ENCODE measurements around the gene ARSB. TPM values are rescaled to one million over a fixed set of nuclear protein-coding genes. Genes with fewer than 3 reads are reported as not detected.

Gene ARSB
- 10 to 100 TPM; 17.6 to 25.2 (median 20.8) TPM for polyA plus RNA-seq (ENCODE audit: insufficient read length in 10 of 10)
- long read RNA-seq, donor 1, full-length matches to known transcripts, result 5 of 5 reads
- long read RNA-seq, donor 1, partial matches to known transcripts, result 0 of 5 reads
- long read RNA-seq, donor 1, other reads (novel, unspliced or antisense), result 0 of 5 reads
- long read RNA-seq, donor 2, full-length matches to known transcripts, result 3 of 3 reads
- long read RNA-seq, donor 2, partial matches to known transcripts, result 0 of 3 reads
- long read RNA-seq, donor 2, other reads (novel, unspliced or antisense), result 0 of 3 reads
- long read RNA-seq, donor 3, result 0 reads
- long read RNA-seq, donor 4, full-length matches to known transcripts, result 3 of 3 reads
- long read RNA-seq, donor 4, partial matches to known transcripts, result 0 of 3 reads
- long read RNA-seq, donor 4, other reads (novel, unspliced or antisense), result 0 of 3 reads
- long read RNA-seq, donor 5, full-length matches to known transcripts, result 5 of 5 reads
- long read RNA-seq, donor 5, partial matches to known transcripts, result 0 of 5 reads
- long read RNA-seq, donor 5, other reads (novel, unspliced or antisense), result 0 of 5 reads
- long read RNA-seq, donor 6, full-length matches to known transcripts, result 5 of 5 reads
- long read RNA-seq, donor 6, partial matches to known transcripts, result 0 of 5 reads
- long read RNA-seq, donor 6, other reads (novel, unspliced or antisense), result 0 of 5 reads
- long read RNA-seq, donor 7, full-length matches to known transcripts, result 5 of 5 reads
- long read RNA-seq, donor 7, partial matches to known transcripts, result 0 of 5 reads
- long read RNA-seq, donor 7, other reads (novel, unspliced or antisense), result 0 of 5 reads
- long read RNA-seq, donor 8, full-length matches to known transcripts, result 3 of 3 reads
- long read RNA-seq, donor 8, partial matches to known transcripts, result 0 of 3 reads
- long read RNA-seq, donor 8, other reads (novel, unspliced or antisense), result 0 of 3 reads
- long read RNA-seq, donor 9, result 0 reads

DNA sequence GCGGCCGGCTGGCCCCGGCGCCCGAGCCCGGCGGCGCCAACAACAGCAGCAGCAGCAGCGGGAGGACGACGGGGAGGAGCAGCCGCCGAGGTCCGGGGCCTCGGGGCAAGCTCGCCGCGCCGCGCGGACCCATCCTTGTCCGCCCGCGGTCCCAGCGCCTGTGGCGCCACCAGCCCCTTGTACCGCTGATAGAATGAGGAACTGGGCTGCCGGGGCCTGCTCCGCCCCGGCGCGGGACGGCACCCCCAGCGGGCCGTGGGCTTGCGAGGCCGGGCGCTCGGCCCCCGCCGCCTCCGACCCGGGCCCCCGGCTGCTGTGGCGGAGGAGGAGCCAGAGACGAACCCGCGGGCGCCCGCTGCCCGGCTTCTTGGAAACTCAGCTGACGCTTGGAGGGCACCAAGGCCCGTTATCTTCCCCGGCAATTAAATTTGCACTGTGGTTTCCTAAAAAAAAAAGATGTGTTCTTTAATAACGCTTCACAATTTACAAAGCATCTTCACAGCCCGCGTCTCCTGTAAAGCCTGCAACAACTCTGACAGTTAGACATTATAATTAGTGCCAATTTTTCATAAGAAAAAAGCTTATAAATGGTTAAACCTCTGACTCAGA, at the start of gene ARSB:
TSS of gene ARSB (minus strand) at position 195 of the 609 bp plus-strand sequence. CDS start at position 133, 62 bp downstream.
- peak in 2 of 3 donors; percentile 33 to 71 for DNase-seq

DNA sequence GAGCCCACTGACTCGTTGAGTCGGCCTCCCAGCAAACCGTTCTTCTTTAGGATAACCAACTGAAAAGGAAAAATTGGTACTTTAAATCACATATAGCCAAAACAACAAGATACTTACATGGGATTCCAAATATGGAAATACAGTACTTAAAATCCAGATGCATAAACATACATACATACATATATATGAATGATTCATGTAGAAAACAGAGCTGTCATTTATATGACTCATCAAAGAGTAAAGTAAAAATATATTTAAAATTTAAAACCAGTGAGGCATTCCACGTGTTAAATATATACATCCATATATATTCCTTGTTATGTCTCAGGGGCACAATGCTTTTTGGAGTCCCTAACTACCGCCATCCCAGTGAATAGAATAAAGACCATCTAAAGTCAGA, 47.7 kb upstream of the ARSB start:
- DNase-seq, result no peak

DNA sequence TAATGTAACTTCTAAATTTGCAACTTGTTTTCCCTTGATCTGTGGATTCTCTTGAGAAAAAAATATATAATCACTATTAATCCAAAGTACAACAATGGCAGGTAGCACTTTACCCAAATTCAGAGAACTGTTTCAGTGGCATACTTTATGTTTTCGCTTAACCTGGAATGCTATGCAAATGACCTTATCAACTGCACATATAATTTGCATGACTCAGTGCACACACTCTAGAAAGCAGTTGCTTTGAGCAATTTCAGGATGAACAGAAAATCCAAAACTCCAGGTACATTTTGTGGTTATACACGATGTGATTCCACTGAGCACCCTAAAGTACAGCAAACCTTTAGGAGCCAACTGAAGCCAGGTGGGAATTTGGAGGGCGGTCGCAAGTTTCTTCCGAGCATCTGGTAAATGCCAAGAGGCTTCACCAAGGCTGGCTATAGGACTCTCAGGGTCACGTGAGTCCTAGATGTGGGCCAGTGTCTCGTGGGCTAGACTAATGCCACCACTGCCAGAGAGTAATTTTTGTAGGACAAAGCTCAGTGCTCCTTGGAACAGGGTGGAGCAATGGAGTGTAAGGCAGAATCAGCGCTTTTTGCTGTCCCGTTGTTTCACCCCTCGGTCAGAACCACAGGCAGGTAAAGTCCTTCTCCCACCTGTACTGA, 47.1 kb upstream of the ARSB start:
- DNase-seq, result no peak

DNA sequence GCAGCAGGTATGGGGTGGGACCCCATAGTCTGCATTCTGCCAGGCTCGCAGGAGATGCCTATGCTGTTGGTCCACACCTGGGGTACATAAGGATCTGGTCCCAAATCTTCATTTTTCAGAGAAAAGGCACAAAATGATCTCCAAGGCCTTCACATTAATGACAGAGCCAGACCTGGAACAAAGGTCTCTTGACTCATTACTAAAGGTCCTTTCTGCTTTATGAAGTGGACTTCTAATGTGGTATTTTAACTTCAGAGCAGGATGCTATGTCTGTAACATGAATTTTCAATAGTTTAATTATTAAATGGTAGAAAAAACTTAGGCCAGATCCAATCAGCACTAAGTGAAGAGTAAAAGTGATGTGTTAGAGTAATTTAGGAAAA, 46.4 kb upstream of the ARSB start:
- DNase-seq, result no peak

DNA sequence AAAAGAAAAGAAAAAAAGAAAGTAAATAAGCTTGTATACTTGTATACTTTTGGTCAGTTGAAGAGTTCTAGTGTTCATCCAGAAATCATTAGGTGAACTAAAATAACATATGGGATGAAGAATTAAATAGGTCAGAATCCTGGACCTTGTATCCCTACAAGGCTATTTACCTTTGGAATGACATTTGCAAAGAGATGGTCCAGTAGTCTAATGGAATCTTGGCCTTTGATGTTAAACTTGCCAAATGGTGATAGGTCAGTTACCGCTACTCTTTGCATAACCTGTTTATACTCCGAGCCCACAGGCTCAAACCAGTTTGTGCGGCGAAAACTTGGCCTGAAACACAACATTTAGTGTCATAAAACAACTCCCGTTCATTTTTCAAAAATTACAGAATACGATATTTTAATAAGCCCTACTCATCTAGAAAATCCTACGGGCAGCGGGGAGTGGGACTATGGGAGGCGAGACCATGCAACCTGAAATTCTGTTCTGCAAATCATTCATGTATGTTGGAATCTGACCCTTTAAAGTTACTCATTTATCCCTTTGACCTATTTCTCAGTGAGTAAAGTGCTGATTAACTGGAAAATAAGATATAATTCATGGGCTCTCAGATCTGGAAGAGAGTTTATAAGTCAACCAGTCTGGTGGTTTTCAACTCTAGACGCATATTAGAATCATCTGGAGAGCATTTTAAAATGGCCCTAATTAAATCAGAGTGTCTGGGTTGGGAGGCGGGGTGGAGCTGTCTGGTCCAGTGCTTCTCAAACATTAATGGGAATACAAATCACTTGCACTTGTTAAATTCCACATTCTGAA, 45.8 kb upstream of the ARSB start:
- no peak for DNase-seq

DNA sequence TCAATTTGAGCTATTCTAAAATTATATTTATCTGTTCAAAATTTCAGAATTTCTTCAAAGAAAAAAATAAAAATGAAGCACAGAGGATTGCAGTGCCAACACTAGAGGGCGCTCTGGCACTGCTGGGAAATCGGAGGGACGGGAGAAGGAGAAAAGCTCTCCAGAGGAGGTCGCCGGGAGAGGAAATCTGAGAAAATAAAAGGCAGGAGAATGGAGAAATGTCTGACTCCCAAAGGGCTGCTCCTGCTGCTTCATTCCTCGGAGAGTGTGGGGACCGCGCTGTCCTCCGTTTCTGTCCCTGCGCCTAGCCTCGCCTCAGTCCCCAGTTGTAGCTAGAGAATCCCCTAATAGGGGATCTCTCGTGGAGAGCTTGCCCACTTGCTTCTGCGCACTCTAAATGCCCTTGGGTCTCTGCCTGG, 40.0 kb upstream of the ARSB start:
- DNase-seq, result peak; percentile 66 to 87 (median 80)

DNA sequence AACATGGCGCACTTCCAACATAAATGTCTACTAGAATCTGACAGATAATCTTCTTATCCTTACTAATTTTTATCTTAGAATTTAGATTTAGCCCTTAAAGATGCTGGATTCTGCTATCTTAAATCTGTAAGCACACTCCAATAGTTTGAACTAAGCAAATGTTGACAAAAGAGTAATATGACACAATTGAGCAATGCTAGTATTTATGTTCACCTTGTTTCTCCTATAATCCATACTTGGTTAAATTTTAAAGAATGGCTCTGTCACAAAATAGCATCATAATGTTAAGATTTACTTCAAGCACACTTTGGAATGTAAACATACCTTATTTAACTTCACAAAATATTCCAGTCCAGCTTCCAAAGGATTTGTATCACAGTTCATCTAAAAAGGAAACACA, 38.8 kb upstream of the ARSB start:
- no peak for DNase-seq

DNA sequence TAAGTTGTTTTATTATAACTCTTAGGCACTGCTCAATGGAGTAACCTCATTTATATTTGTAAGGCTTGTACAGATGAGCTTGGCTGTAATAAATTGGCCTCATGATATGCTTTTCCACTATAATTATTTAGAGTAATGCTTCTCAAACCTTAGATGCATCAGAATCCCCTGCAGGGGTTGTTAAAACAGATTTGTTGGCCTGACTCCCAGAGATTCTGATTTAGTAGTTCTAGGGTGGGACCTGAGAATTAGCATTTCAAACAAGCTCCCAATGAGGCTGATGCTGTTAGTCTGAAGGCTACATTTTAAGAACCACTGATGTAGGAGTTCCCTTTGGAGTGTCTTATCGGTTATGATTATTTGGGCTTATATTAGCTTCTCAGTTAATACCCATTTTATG, 38.2 kb upstream of the ARSB start:
- DNase-seq, result no peak

DNA sequence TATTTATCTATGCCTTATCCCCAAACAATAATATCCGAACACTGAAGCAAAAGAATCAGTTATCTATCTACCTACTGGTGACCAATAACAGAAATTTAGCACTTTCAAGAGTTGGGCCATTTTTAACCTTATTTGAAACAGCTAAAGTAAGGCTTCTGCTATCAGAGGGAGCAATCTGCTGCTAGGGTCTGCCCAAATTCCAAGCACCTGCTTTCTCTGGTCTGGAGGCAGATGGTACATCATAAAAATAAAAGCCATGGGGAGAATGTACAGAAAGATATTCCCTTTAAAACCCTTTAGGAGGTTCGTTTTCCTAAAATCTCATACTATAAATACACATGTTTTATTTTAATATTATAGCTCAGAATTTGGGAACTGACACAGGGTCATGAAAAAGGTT, 37.7 kb upstream of the ARSB start:
- DNase-seq, result no peak

DNA sequence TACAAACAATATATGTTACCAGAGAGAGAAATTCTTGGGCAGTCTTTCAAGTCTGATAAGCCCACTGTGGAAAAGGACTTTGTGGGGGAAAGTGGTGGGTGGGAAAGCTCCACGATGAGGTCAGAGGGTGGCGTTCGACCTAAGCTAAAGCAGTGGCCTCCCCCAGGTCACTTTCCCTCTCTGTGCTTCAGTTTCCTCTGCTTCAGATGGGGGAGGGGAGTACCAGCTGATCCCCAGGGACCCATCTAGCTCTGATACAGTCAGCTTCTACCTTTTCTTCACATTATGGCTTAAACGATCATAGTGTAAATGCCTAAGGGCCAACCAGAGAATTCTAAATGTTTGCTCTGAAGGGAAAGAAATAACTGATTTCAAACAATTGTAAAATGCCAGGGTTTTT, 36.6 kb upstream of the ARSB start:
- no peak for DNase-seq

DNA sequence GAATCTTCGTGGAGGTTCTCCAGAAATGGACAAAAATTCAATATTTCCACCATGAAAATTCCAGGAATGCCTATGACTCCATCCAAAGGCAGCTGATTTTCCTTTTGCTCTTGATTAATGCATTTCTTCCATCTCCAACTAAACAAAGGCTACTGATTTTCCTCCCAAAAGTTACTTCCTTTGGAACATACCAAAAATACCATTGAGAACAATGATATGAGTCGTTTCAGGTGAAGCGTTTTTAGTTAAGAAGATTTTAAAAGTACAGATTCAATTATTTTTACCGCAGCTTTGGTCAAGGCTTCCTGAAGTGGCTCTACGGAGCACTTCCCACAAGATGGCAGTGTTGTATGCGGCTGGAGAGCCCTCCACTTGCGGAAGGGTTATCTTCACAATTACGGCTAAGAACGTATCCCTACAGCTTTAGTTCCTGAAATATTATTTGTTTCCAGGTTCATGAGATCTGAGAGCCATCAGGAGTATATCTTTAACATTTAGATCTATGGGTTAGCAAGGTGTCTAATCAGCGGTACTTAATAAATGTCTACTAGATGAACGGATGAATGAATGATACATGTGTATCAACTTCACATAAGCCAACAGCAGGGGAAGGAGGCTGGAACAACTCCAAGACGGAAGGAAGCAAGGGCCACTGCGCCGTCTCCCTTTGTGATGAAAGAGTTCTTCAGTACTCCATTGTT, 35.9 kb upstream of the ARSB start:
- peak; percentile 68 to 82 (median 73) for DNase-seq

DNA sequence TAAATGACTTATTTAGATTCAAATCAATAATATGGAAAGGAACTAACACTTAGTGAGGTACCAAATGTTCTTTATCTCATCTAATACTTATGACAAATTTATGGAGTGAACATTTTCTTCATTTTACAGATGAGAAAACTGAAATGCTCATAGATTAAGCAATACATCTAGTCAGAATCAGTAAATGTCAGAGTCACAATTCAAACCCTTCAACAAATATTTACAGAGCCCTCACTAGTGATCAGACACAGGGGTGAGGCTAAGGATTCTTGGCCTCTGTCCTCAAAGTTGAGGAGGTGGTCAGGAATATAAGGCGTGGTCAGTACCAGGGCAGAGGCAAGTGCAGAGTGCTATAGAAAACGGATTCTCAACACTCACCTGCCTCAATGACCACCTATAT, 29.5 kb upstream of the ARSB start:
- DNase-seq, result no peak

DNA sequence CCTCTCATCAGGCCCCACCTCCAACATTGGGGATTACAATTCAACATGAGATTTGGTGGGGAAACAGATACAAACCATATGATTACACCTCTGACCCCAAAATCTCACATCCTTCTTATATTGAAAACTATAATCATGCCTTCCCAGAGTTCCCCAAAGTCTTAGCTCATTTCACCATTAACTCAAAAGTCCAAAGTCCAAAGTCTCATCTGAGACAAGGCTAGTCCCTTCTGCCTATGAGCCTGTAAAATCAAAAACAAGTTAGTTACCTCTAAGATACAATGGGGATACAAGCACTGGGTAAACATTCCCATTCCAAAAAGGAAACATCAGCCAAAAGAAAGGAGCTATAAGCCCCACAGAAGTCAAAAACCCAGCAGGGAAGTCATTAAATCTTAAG, 26.8 kb upstream of the ARSB start:
- no peak for DNase-seq

DNA sequence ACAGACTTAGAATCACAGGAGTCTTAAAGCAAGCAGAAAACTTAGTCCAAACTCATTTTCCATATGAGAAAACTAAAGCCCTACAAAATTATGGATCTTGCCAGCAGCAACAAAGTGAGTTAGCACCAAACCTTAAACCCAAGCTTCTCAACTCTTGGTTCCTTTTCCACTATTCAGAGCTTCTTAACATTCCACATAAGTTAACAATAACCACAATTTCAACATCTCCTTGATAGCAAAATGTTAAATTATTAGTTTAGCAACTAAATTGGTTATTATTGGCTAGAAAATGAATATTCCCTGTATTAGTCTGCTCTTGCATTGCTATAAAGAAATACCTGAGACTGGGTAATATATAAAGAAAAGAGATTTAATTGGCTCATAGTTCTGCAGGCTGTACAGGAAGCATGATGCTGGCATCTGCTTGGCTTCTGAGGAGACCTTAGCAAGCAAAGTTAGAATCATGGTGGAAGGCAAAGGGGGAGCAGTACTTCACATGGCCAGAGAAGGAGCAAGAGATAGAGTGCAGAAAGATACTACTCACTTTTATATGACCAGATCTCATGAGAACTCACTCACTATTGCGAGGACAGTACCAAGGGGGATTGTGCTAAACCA, 26.2 kb upstream of the ARSB start:
- DNase-seq, result peak in 1 of 3 donors; percentile 73

DNA sequence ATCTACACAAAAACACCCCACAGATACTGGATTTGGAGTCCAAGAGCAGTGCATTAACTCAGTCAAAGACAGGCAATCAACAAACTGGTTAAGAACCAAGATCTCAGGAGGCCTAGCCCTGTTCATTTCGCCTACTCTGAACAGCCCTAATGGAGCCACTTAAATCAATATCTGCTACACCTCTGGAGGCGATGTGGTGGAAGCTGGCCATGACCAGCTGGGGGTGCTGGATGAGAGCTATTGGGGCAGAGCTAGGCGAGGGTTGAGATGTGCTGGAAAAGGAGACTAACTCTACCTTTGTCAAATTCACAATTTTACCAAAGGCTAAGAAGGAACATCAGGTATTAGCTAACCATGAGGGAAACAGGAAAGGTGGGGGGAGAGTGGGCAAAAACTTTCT, 23.3 kb upstream of the ARSB start:
- no peak for DNase-seq

DNA sequence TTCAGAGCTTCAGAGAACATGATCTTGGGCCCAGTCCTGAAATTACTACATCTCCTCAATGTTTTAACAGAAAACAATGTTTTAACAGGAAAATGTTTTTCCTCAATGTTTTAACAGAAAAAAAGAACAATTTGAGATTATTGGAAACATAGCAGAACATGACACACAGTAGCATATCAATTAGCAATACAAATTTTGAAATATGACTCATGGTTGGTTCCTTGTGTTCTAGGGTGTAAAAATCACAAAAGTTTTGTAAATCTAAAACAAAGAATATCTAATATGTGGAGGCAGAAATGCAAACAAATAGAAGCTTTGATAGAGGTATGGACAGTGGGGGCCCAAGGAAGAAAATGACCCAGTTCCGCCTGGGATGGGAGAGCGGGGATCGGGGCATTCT, 22.8 kb upstream of the ARSB start:
- no peak for DNase-seq

DNA sequence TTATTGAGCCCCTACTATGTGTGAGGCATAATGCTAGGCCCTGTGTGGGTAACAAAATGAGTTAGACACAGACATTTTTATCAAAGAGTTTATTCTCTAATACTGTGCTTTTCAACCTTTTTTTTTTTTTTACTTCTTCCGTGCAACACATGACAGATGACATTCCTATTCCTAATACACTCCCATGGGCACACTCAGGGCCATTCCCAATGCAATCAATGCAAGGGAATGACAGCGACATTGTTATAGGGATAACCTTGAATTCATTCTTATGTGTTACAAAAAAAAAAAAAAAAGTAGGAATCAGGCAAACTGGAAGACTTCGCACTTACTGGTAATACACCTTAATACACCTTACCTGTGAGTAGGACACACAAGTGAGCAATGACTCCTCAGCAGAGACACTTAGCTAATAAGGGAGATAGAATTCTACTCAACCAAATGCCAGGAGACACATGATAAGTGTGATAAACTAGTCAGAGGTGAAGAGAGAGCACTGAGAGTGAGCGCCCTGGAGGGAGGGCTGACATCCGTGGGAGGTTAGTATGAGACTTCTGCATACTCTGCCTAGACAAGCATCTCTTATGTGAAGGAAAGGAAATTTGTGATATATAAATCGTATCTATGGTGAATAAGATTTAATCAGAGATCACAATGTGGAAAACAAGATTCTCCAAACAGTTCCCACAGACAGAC, 21.0 kb upstream of the ARSB start:
- DNase-seq, result no peak

DNA sequence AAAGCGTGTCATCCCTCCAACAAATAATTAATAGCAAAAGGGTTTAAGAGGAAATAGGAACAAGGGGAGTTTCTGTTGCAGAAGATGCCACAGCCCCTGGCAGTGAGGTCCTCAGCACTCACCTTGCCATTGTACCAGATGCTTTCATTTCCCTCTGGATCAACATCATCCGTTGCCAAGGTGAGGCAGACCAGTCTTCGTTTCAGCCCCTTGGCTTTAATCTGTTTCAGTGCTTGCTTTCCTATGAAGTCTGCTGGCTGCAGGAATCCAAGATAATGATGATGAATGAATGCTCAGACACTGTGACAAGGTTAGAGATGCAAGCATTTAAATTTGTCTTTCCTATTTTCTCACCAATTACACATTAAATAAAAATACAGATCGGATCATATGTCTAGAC, 20.0 kb upstream of the ARSB start:
- DNase-seq, result no peak

DNA sequence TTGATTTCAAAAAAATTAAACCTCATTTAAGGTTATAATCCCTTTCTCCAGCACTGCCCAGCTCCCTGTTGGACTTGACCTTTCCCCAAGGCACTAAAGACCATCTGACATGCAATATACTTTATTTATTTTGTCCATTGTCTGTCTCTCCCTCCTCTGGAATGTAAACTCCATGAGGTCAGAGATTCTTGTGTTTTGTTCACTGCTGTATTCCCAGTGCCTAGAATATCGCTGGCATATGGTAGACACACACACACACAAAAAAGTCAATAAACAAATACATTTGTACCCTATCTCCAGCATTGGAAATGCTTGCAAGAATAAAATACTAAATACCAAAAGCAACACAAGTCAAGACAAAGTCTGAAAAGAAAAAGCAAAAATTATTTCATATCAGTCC, 17.3 kb upstream of the ARSB start:
- no peak for DNase-seq
